Measurements from ENCODE around the gene MBD4. TPM values are rescaled to one million over a fixed set of nuclear protein-coding genes. Genes with fewer than 3 reads are reported as not detected.
A peak's percentile ranks its signal among the peaks of the same experiment; 100 is the strongest.

The MBD4 gene
- total RNA-seq, 4 donors from 2014 or later: 22.9 to 35.2 (median 28.6) TPM

DNA sequence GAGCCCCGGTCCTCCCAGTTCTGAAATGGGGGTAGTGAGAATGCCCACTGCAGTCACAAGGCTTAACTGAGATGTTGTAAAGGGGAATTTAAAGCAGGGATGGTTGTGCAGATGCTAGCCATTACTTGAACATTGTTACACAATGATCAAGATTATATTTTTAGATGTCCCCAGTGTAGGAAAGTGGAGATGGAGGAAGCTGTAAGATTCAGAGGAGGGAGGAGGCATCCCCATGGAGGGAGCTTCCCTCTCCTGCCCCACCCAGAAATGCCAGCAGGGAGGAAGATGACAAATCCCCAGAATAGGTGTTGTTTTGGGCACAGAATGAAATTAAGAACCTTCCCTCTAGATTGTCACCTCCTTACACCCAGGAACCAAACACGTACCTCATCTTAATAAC is 57.4 kb downstream of the MBD4 start:
- Histone ChIP-seq H3K4me1 (peaks cover 4 to 5% of the 10 kb centered on the region in 2 donors), H3K36me3 (no peaks in the 10 kb centered on the region), H3K27ac (no peak overlapping the region), H3K4me3 (replicated peaks in 1 of 3) (no peak overlapping the region), H3K9me3 (no peaks in the 10 kb centered on the region), H3K27me3 (no peaks in the 10 kb centered on the region)
- 86 to 96% methylated on average over 2 of the region's 2 CpGs for WGBS, 2 donors
- DNase-seq: no peak
- intact Hi-C loops (cut with DNase I): no loop called here
- no peak for TF ChIP-seq POLR2A (IDR thresholded peaks at IDR 0.05)
- TF ChIP-seq, protein P1, sequence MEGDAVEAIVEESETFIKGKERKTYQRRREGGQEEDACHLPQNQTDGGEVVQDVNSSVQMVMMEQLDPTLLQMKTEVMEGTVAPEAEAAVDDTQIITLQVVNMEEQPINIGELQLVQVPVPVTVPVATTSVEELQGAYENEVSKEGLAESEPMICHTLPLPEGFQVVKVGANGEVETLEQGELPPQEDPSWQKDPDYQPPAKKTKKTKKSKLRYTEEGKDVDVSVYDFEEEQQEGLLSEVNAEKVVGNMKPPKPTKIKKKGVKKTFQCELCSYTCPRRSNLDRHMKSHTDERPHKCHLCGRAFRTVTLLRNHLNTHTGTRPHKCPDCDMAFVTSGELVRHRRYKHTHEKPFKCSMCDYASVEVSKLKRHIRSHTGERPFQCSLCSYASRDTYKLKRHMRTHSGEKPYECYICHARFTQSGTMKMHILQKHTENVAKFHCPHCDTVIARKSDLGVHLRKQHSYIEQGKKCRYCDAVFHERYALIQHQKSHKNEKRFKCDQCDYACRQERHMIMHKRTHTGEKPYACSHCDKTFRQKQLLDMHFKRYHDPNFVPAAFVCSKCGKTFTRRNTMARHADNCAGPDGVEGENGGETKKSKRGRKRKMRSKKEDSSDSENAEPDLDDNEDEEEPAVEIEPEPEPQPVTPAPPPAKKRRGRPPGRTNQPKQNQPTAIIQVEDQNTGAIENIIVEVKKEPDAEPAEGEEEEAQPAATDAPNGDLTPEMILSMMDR (IDR thresholded peaks at IDR 0.05): no peak

Small RNA genes lying within 50 kb of the gene (small RNA-seq; reads per million reads assigned to genes)
- 486 reads per million, percentile 98 among the genes with 10 or more reads in this experiment for gene SNORA7B

Other genes starting within 250 kb of the MBD4 start
- gene COPG1, start 190.3 kb downstream of the MBD4 start, total RNA-seq: 100 to 1,000 TPM in 3 of 4 donors, 10 to 100 TPM in 1; 95.8 to 195 (median 159) TPM
- gene HMCES, start 161.1 kb downstream of the MBD4 start, total RNA-seq: 10 to 100 TPM; 23.7 to 30.9 (median 26.0) TPM
- gene EFCAB12, start 11.3 kb downstream of the MBD4 start, total RNA-seq: 1 to 10 TPM in 1 of 4 donors, under 1 TPM in 3; 0.67 to 1.2 (median 0.74) TPM
- 10 to 100 TPM; 40.7 to 67.9 (median 46.7) TPM for gene IFT122, start 276 bp upstream of the MBD4 start, total RNA-seq
- not detected for gene RHO, start 88.7 kb upstream of the MBD4 start, total RNA-seq
- not detected for gene H1-8, start 103.2 kb upstream of the MBD4 start, total RNA-seq
- 10 to 100 TPM; 50.7 to 69.8 (median 60.8) TPM for gene PLXND1, start 166.7 kb upstream of the MBD4 start, total RNA-seq

Data from thyroid gland (tissue), 4 donors.